ENCODE data around the gene GYPB.
"Not testable (repeated sequence)": the region's sequence is repeated elsewhere in the genome, so short reads cannot be mapped to it uniquely, and the experiment has no call there.

Gene GYPB

DNA sequence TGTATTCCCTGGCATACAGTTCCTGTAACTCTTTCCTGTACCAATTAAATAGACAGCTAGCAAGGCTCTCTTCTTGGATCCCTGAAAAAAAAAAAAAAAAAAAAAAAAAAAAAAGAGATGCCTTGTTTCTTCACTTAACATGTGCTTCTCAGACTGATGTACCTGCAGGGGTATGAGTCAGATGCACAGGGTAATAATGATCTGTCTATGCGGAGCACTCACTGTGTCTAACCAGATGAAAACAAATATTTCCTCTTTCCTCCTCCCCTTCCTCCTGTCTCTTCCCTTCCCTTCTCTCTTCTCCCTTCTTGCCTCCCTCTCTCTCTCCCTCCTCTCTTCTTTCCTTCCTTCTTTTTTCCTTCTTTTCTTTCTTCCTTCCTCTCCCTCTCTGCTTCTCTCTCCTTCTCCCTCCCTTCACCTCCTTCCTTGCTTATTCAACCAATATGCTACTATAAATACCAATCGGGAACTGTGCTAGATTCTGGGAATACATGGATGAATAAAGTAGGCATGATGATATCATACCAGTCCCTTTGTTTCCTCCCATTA, 3.0 kb downstream of the GYPB start:
- not testable (repeated sequence) for DNase-seq (ENCODE audit: extremely low read depth in 1 of 2, low read depth in 1 of 2)

DNA sequence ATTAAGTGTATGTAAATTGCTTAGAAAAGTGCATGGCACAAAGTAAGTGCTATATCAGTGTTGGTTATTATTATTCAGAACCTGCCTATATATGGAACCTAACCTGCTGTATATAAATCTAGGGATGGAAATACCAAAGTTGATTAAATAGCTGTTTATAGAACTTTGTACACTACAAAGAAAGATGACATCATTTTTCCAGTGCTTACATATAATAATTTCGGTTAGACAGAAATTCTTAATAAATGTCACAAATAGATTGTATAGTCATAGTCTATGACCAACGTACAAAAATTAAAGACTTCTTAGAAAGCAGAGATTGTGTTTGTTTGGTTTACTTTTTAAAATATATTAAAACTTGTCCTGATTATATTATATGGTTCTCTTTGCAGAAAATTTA, 4.4 kb downstream of the GYPB start:
- no peak for DNase-seq (ENCODE audit: extremely low read depth in 1 of 2, low read depth in 1 of 2)

DNA sequence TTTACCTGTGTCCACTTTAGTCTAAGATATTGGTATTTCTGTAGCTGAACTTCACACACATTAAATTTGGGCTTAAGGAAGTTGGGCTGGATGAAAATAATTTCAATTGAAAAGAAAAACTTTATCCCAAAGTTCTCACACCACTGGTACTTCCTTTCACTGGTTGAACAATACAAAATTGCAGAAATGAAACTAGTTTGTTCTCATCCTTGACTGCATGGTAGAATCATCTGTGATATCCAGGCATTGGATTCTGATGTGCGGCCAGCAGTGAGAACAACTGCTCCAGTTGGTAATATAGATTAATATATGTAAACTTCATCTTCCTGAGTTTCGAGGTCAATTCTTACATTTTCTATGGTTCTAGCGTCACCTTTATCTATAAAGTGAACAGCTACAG, 10.6 kb downstream of the GYPB start:
- not testable (repeated sequence) for DNase-seq (ENCODE audit: extremely low read depth in 1 of 2, low read depth in 1 of 2)

DNA sequence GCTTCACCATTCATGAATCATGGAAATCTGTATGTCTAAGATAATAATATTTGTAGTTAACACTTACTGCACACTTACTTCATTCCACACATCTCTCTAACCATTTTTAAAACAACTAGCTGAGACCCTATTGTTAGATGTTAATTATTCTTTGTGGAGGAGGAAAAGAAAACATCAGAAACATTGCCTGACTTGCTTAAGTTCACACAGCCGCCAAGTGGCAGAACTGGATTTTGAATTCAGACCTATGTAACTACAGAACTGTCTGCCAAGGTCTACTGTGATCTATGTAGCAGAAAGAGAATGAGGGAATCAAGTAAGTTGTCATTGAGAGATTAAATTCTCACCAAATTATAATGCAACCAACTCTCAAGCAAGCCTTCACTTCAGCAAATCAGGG, 11.2 kb downstream of the GYPB start:
- DNase-seq (ENCODE audit: extremely low read depth in 1 of 2, low read depth in 1 of 2) = not testable (repeated sequence)

DNA sequence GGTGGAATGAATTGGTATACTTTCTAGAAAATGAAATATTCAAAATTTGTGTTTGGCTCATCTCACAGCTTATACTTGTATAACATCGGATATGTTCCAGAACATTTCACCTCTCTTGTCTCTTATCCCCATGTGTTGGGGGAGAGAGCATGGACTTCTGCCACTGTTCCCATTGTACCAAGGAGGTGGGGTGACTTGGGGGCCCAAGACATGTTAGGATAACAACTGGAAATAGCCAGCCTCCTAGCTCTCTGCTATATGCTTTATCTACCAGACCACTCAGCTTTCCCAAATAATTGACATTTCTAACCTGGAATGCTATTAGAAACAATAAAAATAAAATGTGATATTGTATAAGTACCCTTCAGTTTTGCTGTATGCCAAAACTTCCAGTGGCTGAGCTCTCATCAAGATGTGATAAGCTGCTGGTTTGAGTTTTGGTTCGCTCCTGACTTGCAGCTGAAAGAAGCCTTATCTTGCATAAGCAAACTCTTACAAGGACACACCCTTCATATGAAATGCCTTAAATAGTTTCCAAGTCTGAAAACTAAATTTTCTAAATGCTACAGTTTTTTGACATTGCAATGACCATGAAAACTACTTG, 12.9 kb downstream of the GYPB start:
- not testable (repeated sequence) for DNase-seq (ENCODE audit: extremely low read depth in 1 of 2, low read depth in 1 of 2)

DNA sequence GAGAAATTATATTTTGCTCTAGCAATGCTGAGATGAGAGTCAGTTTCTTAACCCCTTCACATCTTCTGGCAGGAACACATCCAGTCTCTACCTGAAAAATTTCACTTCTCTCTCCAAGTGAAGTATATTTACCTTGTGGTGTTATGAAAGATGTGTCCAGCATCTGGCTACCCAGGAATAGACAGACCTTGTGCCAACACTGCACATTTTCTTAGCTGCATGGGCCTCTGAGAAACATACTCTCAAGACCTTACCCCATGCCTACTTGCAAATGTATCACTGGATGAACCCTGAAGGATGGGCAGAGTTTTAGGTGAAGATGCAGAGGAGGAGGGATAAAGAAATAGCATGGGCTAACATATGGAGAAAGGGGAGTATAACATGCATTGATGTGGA, 13.6 kb downstream of the GYPB start:
- not testable (repeated sequence) for DNase-seq (ENCODE audit: extremely low read depth in 1 of 2, low read depth in 1 of 2)

DNA sequence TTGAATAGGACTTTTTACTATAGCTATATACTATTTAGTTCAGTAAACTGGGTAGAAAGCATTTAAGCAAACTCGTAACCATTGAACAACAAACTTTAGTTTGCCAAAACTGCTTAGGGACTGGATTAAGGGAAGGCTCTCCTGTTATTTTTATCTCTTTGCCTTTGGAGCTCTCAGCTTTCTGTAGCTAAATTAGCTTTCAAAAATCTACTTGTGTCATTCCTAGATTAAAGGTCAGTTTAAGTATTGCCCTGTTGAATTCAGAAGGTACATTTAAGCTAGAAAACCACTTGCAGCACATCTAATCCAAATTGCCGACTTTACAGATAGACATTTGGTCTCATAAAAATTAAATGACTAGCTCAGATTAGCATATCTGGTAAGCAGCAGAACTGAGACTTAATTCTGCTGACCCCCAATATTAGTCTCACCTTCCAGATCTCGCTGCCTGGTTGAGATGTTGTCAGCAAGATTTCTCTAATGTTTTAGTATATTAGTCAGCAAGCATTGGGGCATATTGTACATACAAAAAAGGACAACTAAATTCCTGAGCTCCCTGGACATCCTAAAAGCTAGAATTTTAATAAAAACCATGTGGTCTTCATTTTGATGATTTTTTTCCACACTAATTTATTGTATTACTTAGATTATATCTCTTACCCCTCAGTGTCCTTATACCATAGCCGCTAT, 14.2 kb downstream of the GYPB start:
- not testable (repeated sequence) for DNase-seq (ENCODE audit: extremely low read depth in 1 of 2, low read depth in 1 of 2)

DNA sequence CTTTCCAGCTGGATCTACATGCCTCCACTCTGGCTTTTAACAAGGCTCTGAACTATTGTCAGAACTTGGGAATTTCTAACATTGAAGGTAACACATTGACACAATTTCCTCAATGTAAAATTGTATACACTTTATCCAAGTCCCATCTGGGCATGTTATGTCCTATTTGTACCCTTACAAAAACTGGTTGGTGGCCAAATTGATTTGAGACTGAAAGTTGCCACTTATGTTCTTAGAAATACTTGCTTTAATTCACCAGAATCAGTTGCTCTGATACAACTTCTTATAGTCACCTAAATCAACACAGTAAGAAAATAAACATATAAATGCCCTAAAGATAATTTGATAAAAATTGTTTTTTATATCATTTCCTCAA, 15.3 kb downstream of the GYPB start:
- not testable (repeated sequence) for DNase-seq (ENCODE audit: extremely low read depth in 1 of 2, low read depth in 1 of 2)

DNA sequence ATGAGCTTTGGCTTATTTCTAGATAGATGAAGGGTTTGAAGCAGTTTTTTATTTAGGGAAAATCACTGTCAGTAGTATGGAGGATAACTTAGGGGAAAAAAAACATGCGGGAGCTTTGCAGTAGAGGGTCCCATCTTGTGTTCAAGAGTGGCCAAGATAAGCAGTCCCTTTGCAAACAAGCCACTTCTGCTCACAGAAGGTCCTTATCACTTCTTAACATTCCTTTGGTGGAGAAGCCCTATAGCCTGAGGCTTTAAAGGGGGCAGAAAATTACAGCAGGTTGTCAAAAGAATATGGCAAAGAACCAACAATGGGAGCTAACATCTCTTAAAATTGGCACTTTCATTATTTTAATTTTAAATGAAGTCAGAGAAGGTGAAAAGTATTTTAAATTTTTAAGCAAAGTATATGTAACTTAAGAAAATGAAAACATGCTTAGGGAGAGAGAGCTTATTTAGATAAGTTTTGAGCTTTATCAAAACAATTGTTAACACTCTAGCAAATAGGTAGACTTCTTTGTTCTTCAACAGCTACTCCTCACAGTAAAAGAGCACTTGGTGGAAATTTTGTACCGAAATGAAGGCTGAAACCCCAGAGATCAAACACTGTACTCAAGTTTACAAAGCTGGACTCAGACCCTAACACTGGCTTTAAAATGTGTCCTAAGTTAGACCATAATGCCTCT, 15.8 kb downstream of the GYPB start:
- DNase-seq (ENCODE audit: extremely low read depth in 1 of 2, low read depth in 1 of 2) = not testable (repeated sequence)

DNA sequence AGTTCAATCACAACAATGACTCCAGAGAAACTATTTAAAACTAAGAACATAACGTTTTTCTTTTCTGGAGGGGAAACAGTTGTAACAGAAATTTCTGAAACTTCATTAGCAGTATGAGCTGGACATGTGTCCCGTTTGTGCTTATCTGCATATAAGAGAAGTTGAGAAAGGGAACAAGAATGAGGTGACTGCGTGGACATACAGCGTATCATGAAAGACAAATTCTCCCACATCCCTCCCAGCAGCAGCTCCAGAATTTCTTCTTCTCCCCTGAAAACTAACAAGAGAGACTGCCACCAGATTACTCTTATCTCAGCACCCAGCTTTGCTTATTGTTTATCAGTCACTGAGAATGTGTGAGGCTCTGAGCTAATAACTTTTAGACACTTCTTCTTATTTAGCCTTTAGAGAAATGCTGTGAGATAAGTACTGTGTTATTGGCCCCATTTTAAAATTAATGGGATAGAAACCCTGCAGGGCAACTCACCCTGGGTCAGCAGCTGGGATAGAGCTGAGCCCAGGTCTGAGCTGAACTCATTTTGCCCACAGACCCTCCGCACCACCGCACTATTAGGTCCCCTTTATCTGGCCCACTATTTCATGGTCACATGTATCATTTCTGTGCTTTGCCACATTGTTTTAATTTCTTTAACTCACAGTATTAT, 18.7 kb downstream of the GYPB start:
- not testable (repeated sequence) for DNase-seq (ENCODE audit: extremely low read depth in 1 of 2, low read depth in 1 of 2)

DNA sequence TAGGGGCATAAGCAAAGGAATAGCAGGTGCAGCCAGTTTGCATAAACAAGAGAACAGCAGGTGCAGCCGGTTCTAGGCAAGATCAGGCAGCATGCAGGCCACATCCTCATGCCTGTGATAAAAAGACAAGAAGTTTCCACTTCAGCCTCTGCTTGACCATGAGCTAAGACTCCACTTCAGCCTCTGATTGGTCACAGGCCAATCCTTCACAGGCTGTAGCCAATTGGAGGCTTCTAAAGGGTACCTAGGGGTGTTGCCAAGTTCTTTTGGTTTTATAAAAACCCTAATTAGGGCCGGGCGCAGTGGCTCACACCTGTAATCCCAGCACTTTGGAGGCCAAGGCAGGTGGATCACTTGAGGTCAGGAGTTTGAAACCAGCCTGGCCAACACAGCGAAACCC, 23.0 kb downstream of the GYPB start:
- not testable (repeated sequence) for DNase-seq (ENCODE audit: extremely low read depth in 1 of 2, low read depth in 1 of 2)

DNA sequence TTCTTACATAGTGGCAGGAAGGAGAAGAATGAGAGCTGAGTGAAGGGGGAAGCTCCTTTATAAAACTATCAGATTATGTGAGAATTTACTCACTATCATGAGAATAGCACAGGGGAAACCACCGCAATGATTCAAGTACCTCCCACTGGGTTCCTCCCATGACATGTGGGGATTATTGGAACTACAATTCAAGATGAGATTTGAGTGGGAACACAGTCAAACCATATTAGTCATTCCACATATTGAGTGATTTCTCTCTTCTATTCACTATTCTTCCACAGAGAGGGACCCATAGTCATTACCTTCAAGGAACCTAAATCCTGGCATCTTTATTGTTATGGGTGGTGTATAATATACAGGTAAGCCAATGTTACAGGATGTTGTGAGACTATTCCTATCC, 27.4 kb downstream of the GYPB start:
- DNase-seq (ENCODE audit: extremely low read depth in 1 of 2, low read depth in 1 of 2) = not testable (repeated sequence)

DNA sequence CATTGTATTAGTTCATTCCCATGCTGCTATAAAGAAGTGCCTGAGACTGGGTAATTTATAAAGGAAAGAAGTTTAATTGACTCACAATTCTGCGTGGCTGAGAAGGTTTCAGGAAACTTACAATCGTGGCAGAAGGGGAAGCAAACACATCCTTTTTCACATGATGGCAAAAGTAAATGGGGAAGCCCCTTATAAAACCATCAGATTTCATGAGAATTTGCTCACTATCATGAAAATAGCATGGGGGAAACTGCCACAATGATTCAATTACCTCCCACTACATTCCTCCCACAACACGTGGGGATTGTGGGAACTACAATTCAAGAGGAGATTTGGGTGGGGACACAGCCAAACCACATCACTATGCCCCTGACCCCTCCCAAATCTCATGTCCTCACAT, 28.5 kb downstream of the GYPB start:
- peak in 1 of 2 donors; percentile 4 for DNase-seq (ENCODE audit: extremely low read depth in 1 of 2, low read depth in 1 of 2)

DNA sequence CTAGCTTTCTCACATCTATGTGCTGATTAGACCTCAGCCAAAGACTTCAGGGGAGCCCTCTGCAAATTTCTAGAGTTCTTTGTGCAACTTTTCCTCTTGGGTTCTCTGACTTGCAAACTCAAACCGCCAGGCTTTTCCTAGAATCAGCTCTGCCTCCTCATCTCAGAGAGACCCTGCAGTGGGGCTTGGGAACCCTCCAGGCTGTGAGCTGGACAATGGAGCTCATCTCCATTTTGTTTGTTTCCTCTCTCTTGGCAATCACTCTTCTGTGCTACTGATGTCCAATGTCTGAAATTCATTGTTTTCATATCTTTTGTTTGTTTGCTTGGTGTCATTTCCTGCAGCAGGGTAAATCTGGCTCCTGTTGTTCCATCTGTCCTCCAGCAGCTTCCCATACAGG, 33.0 kb downstream of the GYPB start:
- no peak for DNase-seq (ENCODE audit: extremely low read depth in 1 of 2, low read depth in 1 of 2)

DNA sequence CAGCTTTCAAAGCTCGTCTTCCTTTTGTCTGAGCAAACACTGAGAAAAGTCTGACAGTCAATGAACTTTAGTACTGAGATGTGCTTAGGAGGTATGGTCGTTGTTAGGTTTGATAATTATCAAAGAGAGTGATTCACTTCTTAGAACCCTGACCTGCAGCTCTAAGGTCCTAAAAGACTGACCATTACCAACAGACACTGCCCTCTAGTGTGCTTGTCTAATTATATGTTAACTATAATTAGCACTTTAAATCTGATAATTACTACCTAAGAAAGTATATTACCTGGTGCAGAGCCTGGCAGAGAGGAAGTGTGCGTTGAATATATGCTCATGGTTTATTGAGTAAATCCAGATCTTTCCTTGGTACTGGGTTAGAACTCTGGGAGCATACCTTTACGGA, 38.4 kb downstream of the GYPB start:
- DNase-seq (ENCODE audit: extremely low read depth in 1 of 2, low read depth in 1 of 2) = not testable (repeated sequence)

DNA sequence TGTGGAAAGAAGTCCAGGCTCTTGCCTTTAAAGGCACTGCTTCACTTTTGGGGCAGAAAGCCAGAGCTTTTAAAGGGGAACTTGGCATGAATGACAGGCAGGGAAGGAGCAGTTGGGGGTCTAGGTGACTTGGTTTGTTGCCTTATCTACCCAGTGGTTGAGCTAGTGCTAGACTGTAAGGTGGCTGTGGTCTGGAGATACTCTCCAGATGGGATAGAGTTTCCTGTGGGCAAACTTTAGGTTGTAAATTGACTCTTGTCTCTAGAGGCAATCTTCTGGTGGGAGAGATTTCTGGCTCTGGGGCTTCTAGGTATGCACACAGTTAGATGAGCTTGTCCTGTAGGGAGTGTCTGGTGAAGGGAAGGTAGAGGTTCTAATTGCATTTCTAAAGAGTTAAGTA, 43.7 kb downstream of the GYPB start:
- not testable (repeated sequence) for DNase-seq (ENCODE audit: extremely low read depth in 1 of 2, low read depth in 1 of 2)

DNA sequence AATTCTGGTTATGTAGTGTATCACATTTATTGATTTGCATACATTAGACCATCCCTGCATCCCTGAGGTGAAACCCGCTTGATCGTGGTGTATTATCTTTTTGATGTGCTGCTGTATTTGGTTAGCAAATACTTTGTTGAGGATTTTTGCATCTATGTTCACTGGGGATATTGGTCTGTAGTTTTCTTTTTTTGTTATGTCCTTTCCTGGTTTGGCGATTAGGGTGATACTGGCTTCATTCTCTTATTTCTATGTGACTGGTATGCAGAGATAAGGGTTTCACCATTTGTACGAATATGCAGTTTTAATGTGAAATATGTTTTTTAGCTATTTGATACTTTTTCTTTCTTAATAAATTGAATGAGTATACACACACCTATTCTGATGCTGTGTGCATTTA, 45.2 kb downstream of the GYPB start:
- DNase-seq (ENCODE audit: extremely low read depth in 1 of 2, low read depth in 1 of 2) = not testable (repeated sequence)

DNA sequence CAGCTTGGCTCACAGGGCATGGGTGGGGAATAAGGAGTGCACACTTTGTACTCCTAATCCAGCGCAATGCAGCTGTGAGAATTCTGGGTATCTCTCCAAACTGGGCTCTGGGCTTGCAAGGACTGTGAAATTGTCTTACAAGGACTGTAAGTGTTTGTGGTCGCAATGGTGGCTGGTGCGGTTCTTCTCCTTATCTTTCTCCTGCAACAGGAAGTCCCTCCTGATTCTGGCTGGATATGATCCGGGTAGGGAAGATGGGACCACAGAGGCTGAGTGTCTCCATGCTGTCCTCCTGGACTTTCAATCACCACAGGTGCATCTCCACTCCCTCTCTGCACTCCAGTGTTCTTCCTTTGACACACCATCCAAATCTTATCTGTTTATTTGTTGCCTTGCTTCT, 58.1 kb downstream of the GYPB start:
- DNase-seq (ENCODE audit: extremely low read depth in 1 of 2, low read depth in 1 of 2) = no peak

DNA sequence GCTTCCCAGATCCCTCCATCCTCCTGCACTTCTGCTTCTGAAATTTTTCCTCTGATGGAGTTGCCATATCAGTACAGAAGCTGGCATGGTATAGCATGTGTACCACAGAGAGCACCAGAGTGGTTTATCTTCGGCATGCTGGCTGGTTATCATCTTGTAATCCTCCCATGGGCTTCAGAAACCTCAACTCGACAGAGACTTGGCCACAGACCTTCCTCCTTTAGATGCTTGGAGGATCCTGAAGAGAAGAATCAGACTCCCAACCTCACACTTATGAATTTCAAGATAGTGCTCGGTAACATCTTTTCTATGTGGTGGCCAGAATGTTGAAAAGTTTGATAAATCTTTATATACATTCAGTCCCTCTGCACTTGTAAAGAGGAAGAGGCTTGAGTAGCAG, 63.9 kb downstream of the GYPB start:
- not testable (repeated sequence) for DNase-seq (ENCODE audit: extremely low read depth in 1 of 2, low read depth in 1 of 2)

DNA sequence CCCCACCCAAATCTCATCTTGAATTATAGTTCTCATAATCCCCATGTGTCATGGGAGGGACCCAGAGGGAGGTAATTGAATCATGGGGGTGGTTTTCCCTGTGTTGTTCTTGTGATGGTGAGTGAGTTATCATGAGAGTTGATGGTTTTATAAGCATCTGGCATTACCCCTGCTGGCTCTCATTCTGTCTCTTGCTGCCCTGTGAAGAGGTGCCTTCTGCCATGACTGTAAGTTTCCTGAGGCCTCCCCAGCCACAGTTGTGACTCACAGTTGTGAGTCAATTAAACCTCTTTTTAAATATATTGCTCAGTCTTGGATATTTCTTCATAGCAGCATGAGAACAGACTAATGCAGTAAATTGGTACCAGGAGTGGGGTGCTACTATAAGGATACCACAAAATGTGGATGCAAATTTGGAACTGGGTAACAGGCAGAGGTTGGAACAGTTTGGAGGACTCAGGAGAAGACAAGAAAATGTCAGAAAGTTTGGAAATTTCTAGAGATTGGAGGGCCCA, 67.7 kb downstream of the GYPB start:
- DNase-seq (ENCODE audit: extremely low read depth in 1 of 2, low read depth in 1 of 2) = not testable (repeated sequence)

DNA sequence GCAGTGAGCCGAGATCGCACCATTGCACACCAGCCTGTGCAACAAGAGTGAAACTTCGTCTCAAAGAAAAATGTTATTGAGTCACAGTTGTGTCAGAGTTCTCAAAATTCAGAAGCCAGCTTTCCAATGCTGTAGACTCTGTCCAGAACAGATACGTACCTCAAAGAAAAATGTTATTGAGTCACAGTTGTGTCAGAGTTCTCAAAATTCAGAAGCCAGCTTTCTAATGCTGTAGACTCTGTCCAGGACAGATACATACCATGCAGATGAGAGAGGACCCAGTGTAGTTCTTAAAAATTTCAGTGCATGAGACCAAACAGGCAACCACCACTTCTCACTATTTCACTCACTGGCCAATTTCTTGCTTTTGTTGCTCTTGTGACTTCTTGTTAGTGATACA, 68.2 kb downstream of the GYPB start:
- DNase-seq (ENCODE audit: extremely low read depth in 1 of 2, low read depth in 1 of 2) = not testable (repeated sequence)

All from stimulated activated CD8-positive, alpha-beta memory T cell treated with anti-CD3 and anti-CD28 coated beads, Interleukin-7, amount 100 ng/mL, for 48 hours (primary cell).